ENCODE results near the gene EMC10.

The EMC10 gene

GRCh38 chr19:50498219-50499056 is 22.1 kb downstream of the EMC10 start:
- DNase-seq, result no peak

- DNase-seq, result no peak
Observed at GRCh38 chr19:50500060-50500752, 23.9 kb downstream of the EMC10 start.

- no peak for DNase-seq
Observed at GRCh38 chr19:50500753-50501151, 24.4 kb downstream of the EMC10 start.

GRCh38 chr19:50501186-50501567 is 24.9 kb downstream of the EMC10 start:
- no peak for DNase-seq

GRCh38 chr19:50501568-50502475 is 25.5 kb downstream of the EMC10 start:
- no peak for DNase-seq

- no peak for DNase-seq
Observed at GRCh38 chr19:50505856-50506611, 29.7 kb downstream of the EMC10 start.

- DNase-seq, result no peak
Observed at GRCh38 chr19:50506700-50507099, 30.4 kb downstream of the EMC10 start.

- DNase-seq, result no peak
Observed at GRCh38 chr19:50507376-50507775, 31.1 kb downstream of the EMC10 start.

GRCh38 chr19:50508843-50509190 is 32.5 kb downstream of the EMC10 start:
- DNase-seq, result no peak

GRCh38 chr19:50509366-50509765 is 33.1 kb downstream of the EMC10 start:
- no peak for DNase-seq

GRCh38 chr19:50510121-50510670 is 33.9 kb downstream of the EMC10 start:
- DNase-seq, result no peak

GRCh38 chr19:50510700-50511068 is 34.4 kb downstream of the EMC10 start:
- no peak for DNase-seq

- DNase-seq, result peak; percentile 100
Observed at GRCh38 chr19:50511069-50511822, 34.9 kb downstream of the EMC10 start, which contains the start of gene JOSD2. Gene JOSD2, minus strand, starts transcription at chr19:50511191. Its CDS starts 760 bp downstream, at chr19:50510431.

GRCh38 chr19:50512112-50512998 is 36.0 kb downstream of the EMC10 start:
- DNase-seq, result no peak

GRCh38 chr19:50512999-50513745 is 36.9 kb downstream of the EMC10 start:
- DNase-seq, result no peak

- DNase-seq, result no peak
Observed at GRCh38 chr19:50513746-50514345, 37.5 kb downstream of the EMC10 start, which contains the start of gene ASPDH. Gene ASPDH, minus strand, starts transcription at chr19:50513913. Its CDS starts 90 bp downstream, at chr19:50513823.

- no peak for DNase-seq
Observed at GRCh38 chr19:50514346-50515167, 38.2 kb downstream of the EMC10 start.

GRCh38 chr19:50515168-50515561 is 38.9 kb downstream of the EMC10 start:
- DNase-seq, result no peak

Measured in inflammatory macrophage treated with lipopolysaccharide for 4 hours (primary cell).